Liver (tissue), 9 donors: ENCODE measurements around the gene TMEM63C. TPM values are rescaled to one million over a fixed set of nuclear protein-coding genes. Genes with fewer than 3 reads are reported as not detected.

Source experiments
- DNase-seq: peaks from one replicate; pipeline ENCODE4 v3.0.0-alpha.2; 2017; ENCODE audit warnings: low spot score
- H3K27ac ChIP-seq, 2 donors: one replicate each; pipeline ENCODE4 v1.7.0; 2013; ENCODE audit warnings: inconsistent platforms in 2 of 2, low read length in 2 of 2, control low read depth in 1 of 2, low read depth in 1 of 2, mild to moderate bottlenecking in 1 of 2
- H3K27me3 ChIP-seq, 4 donors: one replicate each; pipeline versions ENCODE4 v1.6.1 to v1.7.0; 2013; ENCODE audit warnings: low read length in 3 of 4, inconsistent platforms in 1 of 4, mild to moderate bottlenecking in 1 of 4, moderate library complexity in 1 of 4; ENCODE audit not compliant: control insufficient read depth in 4 of 4, insufficient read depth in 4 of 4
- H3K36me3 ChIP-seq, 4 donors: one replicate each; pipeline versions ENCODE4 v1.6.1 to v1.7.0; 2013; ENCODE audit warnings: low read length in 3 of 4, mild to moderate bottlenecking in 3 of 4, low read depth in 1 of 4, moderate library complexity in 1 of 4; ENCODE audit not compliant: control insufficient read depth in 4 of 4, insufficient read depth in 3 of 4
- H3K4me1 ChIP-seq, 4 donors: one replicate each; pipeline versions ENCODE4 v1.6.1 to v1.7.0; 2013; ENCODE audit warnings: low read length in 3 of 4, mild to moderate bottlenecking in 3 of 4, moderate library complexity in 1 of 4; ENCODE audit not compliant: control insufficient read depth in 4 of 4, insufficient read depth in 4 of 4
- H3K4me3 ChIP-seq, 3 donors: one replicate each; pipeline versions ENCODE4 v1.6.1 to v1.7.0; 2013; ENCODE audit warnings: low read length in 3 of 3, control low read depth in 1 of 3, low read depth in 1 of 3, mild to moderate bottlenecking in 1 of 3
- H3K9ac ChIP-seq, 2 donors: one replicate each; pipeline ENCODE4 v1.7.0; 2013; ENCODE audit warnings: low read length in 2 of 2, mild to moderate bottlenecking in 2 of 2, moderate library complexity in 2 of 2, control low read depth in 1 of 2, low read depth in 1 of 2
- H3K9me3 ChIP-seq, 4 donors: one replicate each; pipeline versions ENCODE4 v1.6.1 to v1.7.0; 2013; ENCODE audit warnings: low read length in 3 of 4; ENCODE audit not compliant: control insufficient read depth in 4 of 4
- EGR1 ChIP-seq, 2 donors: IDR thresholded peaks; 2 replicates each; pipeline ENCODE4 v1.6.1; 2016 to 2018; ENCODE audit warnings: antibody characterized with exemption in 2 of 2, low read depth in 2 of 2
- FOXA1 ChIP-seq: IDR thresholded peaks from 2 replicates; pipeline ENCODE4 v1.6.1; 2016; ENCODE audit warnings: antibody characterized with exemption
- FOXA2 ChIP-seq: IDR thresholded peaks from 2 replicates; pipeline ENCODE4 v1.6.1; 2016; ENCODE audit warnings: antibody characterized with exemption
- GABPA ChIP-seq, 2 donors: IDR thresholded peaks in 1 of 2; conservative IDR thresholded peaks in 1 of 2; 2 replicates each; pipeline ENCODE4 v1.6.1; 2016; ENCODE audit warnings: antibody characterized with exemption in 2 of 2, mild to moderate bottlenecking in 1 of 2, moderate library complexity in 1 of 2
- HNF4A ChIP-seq, 2 donors: conservative IDR thresholded peaks; 2 replicates each; pipeline ENCODE4 v1.6.1; 2016; ENCODE audit warnings: antibody characterized with exemption in 2 of 2, mild to moderate bottlenecking in 2 of 2
- HNF4G ChIP-seq: IDR thresholded peaks from 2 replicates; pipeline ENCODE4 v1.6.1; 2016; ENCODE audit warnings: antibody characterized with exemption
- JUND ChIP-seq, 2 donors: IDR thresholded peaks; 2 replicates each; pipeline ENCODE4 v1.6.1; 2016; ENCODE audit warnings: antibody characterized with exemption in 2 of 2
- NR2F2 ChIP-seq: IDR thresholded peaks from 2 replicates; pipeline ENCODE4 v1.6.1; 2016; ENCODE audit warnings: antibody characterized with exemption
- RAD21 ChIP-seq, 2 donors: IDR thresholded peaks; 2 replicates each; pipeline ENCODE4 v1.6.1; 2016; ENCODE audit warnings: antibody characterized with exemption in 2 of 2, mild to moderate bottlenecking in 2 of 2
- RXRA ChIP-seq, 2 donors: IDR thresholded peaks; 2 replicates each; pipeline ENCODE4 v1.6.1; 2017 to 2018; ENCODE audit warnings: antibody characterized with exemption in 2 of 2, mild to moderate bottlenecking in 1 of 2
- SP1 ChIP-seq: IDR thresholded peaks from 2 replicates; pipeline ENCODE4 v1.6.1; 2018; ENCODE audit warnings: antibody characterized with exemption, mild to moderate bottlenecking
- TAF1 ChIP-seq: conservative IDR thresholded peaks from 2 replicates; pipeline ENCODE4 v1.6.1; 2016; ENCODE audit warnings: antibody characterized with exemption, mild to moderate bottlenecking
- YY1 ChIP-seq: IDR thresholded peaks from 2 replicates; pipeline ENCODE4 v1.6.1; 2016; ENCODE audit warnings: antibody characterized with exemption, mild to moderate bottlenecking
- WGBS: extraction: QIAGEN DNeasy Blood & Tissue Kit; methylation state at CpG from one replicate; pipeline ENCODE4 v1.1.7; 2013; 5-methylcytosine and 5-hydroxymethylcytosine counted together
- polyA plus RNA-seq, 2 donors: library from polyadenylated mRNA; stranded (reverse) in 1 of 2; unstranded in 1 of 2; fragments of 200-250 nt in 1 of 2; fragments of >200 nt in 1 of 2; fragmentation: Nextera tagmentation in 1 of 2; extraction: Ambion mirVana in 1 of 2; gene quantifications; one replicate each; pipeline versions ENCODE4 v1.2.1 to v1.2.3, GENCODE V29; 2013 to 2015
- total RNA-seq, 2 donors: library from RNA; depleted of rRNA; stranded (reverse); fragments of >200 nt; gene quantifications; one replicate each; pipeline ENCODE4 v1.2.3, GENCODE V29; 2014
- TF ChIP-seq, protein P1 (sequence below): IDR thresholded peaks from 2 replicates; pipeline ENCODE4 v1.6.1; 2016; ENCODE audit warnings: antibody characterized with exemption
- TF ChIP-seq, protein P2 (sequence below): IDR thresholded peaks from 2 replicates; pipeline ENCODE4 v1.6.1; 2016; ENCODE audit warnings: antibody characterized with exemption
- TF ChIP-seq, protein P3 (sequence below): IDR thresholded peaks from 2 replicates; pipeline ENCODE4 v1.6.1; 2016; ENCODE audit warnings: antibody characterized with exemption
- TF ChIP-seq, protein P4 (sequence below): IDR thresholded peaks from 2 replicates; pipeline ENCODE4 v1.6.1; 2016; ENCODE audit warnings: antibody characterized with exemption, mild to moderate bottlenecking
- donor health status: healthy.
- donor health status: healthy.
- donor health status: healthy.
- donor health status: healthy.
- donor health status: healthy.

TMEM63C gene
- total and polyA plus RNA-seq, 4 donors: 0.13 to 1.6 (median 0.25) TPM; not detected in 1

DNA sequence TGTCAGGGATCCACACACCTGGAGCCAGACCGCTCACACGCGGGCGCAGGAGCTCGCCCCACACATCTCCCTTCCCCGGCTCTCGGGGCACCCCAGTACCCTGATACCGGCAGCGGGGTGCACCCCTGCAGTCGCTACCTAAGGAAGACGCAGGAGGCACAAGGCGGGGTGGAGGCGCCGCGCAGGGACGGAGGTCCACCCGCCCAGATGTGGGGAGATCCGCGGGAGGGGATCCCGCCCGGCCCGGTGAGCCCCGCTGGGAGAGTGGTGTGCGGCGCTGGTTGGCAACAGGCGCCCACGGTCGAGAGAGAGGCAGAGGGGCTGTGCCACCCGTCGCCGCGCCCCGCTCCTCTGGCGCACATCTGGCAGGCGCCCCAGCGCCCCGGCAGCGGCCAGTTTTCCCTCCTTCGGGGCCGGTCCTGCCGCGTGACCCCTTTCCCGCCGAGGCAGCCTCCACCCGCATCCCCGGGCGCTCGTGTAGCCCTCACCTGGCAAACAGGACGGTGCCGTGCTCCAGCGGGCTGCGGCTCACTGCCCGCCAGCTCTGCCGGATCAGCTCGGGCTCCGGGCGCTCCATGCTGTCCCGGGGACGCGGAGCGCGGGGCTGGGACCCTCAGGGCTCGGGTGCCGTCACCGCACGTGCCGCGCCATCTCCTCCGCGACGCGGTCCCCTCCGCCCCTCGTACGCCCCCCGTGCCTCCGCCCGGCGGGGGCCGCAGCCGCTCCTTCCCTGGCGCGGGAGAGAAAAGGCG lies 88.9 kb downstream of the TMEM63C start (continued):
- TF ChIP-seq, protein P1, sequence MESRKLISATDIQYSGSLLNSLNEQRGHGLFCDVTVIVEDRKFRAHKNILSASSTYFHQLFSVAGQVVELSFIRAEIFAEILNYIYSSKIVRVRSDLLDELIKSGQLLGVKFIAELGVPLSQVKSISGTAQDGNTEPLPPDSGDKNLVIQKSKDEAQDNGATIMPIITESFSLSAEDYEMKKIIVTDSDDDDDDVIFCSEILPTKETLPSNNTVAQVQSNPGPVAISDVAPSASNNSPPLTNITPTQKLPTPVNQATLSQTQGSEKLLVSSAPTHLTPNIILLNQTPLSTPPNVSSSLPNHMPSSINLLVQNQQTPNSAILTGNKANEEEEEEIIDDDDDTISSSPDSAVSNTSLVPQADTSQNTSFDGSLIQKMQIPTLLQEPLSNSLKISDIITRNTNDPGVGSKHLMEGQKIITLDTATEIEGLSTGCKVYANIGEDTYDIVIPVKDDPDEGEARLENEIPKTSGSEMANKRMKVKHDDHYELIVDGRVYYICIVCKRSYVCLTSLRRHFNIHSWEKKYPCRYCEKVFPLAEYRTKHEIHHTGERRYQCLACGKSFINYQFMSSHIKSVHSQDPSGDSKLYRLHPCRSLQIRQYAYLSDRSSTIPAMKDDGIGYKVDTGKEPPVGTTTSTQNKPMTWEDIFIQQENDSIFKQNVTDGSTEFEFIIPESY: no peak
- TF ChIP-seq, protein P2, sequence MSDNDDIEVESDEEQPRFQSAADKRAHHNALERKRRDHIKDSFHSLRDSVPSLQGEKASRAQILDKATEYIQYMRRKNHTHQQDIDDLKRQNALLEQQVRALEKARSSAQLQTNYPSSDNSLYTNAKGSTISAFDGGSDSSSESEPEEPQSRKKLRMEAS: no peak
- no peak for TF ChIP-seq HNF4A (conservative IDR thresholded peaks at IDR 0.05)
- no peak for TF ChIP-seq GABPA (IDR thresholded peaks at IDR 0.05 in 1 of 2, conservative IDR thresholded peaks at IDR 0.05 in 1 of 2)

DNA sequence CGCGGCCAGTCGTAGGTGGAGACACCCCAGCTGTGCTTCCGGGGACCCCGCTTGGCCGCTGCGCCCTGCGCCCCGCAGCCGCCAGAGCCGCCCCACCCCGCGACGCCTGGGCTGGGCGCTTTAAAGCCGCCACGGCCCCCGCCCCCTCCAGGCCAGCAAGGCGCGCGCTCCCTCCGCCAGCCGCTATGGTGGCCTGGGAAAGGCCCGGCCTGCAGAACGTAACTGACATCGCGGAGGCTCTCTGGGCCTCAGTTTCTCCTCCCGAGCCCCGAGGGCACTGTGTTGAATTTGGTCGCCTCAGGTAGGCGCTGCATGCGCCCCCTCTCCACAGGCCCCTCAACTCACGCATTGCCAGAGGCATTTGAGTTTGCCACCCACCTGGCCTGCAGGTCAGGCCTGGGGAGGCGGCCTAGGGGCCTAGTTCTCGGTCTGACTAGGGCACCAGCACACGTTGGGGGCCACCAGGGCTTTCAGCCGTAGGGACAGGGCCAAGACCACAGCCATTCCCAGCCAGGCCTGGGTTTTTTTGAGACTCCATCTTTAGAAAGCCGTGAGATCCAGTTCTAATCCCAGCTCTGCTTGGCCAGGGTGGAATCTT lies 89.6 kb downstream of the TMEM63C start, which contains the start of gene NGB:
TSS of gene NGB (minus strand) at position 94 of the 598 bp plus-strand sequence. CDS start 269 bp downstream, outside the sequence.
- peaks cover 0 to 10% (median 5%) of the 10 kb centered on the region in 4 donors for H3K27me3 ChIP-seq

DNA sequence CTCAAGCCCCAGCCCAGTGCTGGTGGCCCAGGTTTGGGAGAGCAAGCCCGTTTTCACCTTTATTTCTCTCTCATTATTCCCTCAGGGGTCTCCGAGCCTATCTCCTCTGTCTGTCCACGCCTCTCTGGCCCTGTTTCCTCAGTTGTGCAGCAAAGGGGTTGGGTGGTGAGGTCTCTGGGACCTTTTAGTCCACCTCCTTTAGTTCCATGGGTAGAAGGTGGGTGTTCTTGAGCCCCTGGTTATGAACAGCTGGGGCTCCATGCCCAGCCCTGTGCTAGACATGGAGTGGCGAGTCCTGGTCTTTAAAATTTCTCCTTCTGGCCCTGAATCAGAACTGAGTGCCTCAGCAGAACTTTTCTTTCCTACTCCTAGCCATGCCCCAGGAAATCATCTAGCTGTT lies 90.7 kb downstream of the TMEM63C start:
- no peak overlapping the region for H3K27ac ChIP-seq
- DNase-seq: no peak
- peaks cover 0 to 8% (median 3%) of the 10 kb centered on the region in 4 donors for H3K36me3 ChIP-seq
- H3K9me3 ChIP-seq: peaks cover 0 to 1% (median 0%) of the 10 kb centered on the region in 4 donors
- H3K4me3 ChIP-seq: no peak overlapping the region
- no peak overlapping the region for H3K9ac ChIP-seq
- H3K4me1 ChIP-seq: peaks cover 0 to 4% (median 0%) of the 10 kb centered on the region in 4 donors
- WGBS: 82% methylated on average over 4 of the region's 4 CpGs
- peaks cover 0 to 10% (median 3%) of the 10 kb centered on the region in 4 donors for H3K27me3 ChIP-seq
- TF ChIP-seq GABPA (IDR thresholded peaks at IDR 0.05 in 1 of 2, conservative IDR thresholded peaks at IDR 0.05 in 1 of 2): no peak
- TF ChIP-seq, protein P3, sequence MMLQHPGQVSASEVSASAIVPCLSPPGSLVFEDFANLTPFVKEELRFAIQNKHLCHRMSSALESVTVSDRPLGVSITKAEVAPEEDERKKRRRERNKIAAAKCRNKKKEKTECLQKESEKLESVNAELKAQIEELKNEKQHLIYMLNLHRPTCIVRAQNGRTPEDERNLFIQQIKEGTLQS: no peak
- no peak for TF ChIP-seq HNF4G
- TF ChIP-seq HNF4A (conservative IDR thresholded peaks at IDR 0.05): no peak
- no peak for TF ChIP-seq FOXA1
- TF ChIP-seq, protein P4, sequence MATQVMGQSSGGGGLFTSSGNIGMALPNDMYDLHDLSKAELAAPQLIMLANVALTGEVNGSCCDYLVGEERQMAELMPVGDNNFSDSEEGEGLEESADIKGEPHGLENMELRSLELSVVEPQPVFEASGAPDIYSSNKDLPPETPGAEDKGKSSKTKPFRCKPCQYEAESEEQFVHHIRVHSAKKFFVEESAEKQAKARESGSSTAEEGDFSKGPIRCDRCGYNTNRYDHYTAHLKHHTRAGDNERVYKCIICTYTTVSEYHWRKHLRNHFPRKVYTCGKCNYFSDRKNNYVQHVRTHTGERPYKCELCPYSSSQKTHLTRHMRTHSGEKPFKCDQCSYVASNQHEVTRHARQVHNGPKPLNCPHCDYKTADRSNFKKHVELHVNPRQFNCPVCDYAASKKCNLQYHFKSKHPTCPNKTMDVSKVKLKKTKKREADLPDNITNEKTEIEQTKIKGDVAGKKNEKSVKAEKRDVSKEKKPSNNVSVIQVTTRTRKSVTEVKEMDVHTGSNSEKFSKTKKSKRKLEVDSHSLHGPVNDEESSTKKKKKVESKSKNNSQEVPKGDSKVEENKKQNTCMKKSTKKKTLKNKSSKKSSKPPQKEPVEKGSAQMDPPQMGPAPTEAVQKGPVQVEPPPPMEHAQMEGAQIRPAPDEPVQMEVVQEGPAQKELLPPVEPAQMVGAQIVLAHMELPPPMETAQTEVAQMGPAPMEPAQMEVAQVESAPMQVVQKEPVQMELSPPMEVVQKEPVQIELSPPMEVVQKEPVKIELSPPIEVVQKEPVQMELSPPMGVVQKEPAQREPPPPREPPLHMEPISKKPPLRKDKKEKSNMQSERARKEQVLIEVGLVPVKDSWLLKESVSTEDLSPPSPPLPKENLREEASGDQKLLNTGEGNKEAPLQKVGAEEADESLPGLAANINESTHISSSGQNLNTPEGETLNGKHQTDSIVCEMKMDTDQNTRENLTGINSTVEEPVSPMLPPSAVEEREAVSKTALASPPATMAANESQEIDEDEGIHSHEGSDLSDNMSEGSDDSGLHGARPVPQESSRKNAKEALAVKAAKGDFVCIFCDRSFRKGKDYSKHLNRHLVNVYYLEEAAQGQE: no peak
- no peak for TF ChIP-seq SP1
- TF ChIP-seq YY1: no peak
- no peak for TF ChIP-seq RXRA (IDR thresholded peaks at IDR 0.05)
- TF ChIP-seq, protein P2: no peak
- TF ChIP-seq FOXA2: no peak
- no peak for TF ChIP-seq JUND (IDR thresholded peaks at IDR 0.05)
- TF ChIP-seq NR2F2: no peak
- TF ChIP-seq EGR1 (IDR thresholded peaks at IDR 0.05; ENCODE audit: low read depth in 2 of 2): no peak
- TF ChIP-seq, protein P1: no peak
- TF ChIP-seq TAF1: no peak

More for the DNA sequence above, 89.6 kb downstream of the TMEM63C start, which contains the start of gene NGB:
- no peak within 1 kb of the TSS for H3K27ac ChIP-seq
- H3K9me3 ChIP-seq: peaks cover 0 to 1% (median 0%) of the 10 kb centered on the region in 4 donors
- H3K9ac ChIP-seq: no peak within 1 kb of the TSS
- WGBS: 17% methylated on average over 38 of the region's 38 CpGs
- H3K4me3 ChIP-seq: no peak within 1 kb of the TSS
- peaks cover 0 to 4% (median 0%) of the 10 kb centered on the region in 4 donors for H3K4me1 ChIP-seq
- no peak for DNase-seq
- TF ChIP-seq GABPA (IDR thresholded peaks at IDR 0.05 in 1 of 2, conservative IDR thresholded peaks at IDR 0.05 in 1 of 2) (no peak), JUND (IDR thresholded peaks at IDR 0.05) (no peak), RAD21 (IDR thresholded peaks at IDR 0.05) (no peak), FOXA1 (no peak), SP1 (no peak), YY1 (no peak), HNF4G (no peak), FOXA2 (no peak), RXRA (IDR thresholded peaks at IDR 0.05) (no peak)
- TF ChIP-seq, protein P2: no peak
- H3K36me3 ChIP-seq: no peaks in the 10 kb centered on the region
